Loucy (cell line): ENCODE results near the gene FAM50A.

Experiments used
- H2AFZ ChIP-seq: fragments of 200-600 bp; sonication (generic); 2 replicates; pipeline ENCODE4 v1.6.0; 2016; ENCODE audit warnings: antibody characterized with exemption, mild to moderate bottlenecking, low read length, moderate library complexity
- H3F3A ChIP-seq: fragments of 200-600 bp; 2 replicates; pipeline ENCODE4 v1.6.0; 2016; ENCODE audit warnings: antibody characterized with exemption, low read depth, mild to moderate bottlenecking
- H3K27me3 ChIP-seq: fragments of 200-600 bp; sonication (generic); 2 replicates; pipeline ENCODE4 v1.6.1; 2014; ENCODE audit warnings: low read length, mild to moderate bottlenecking; ENCODE audit not compliant: insufficient read depth, poor library complexity, severe bottlenecking
- H3K36me3 ChIP-seq: fragments of 200-600 bp; sonication (generic); 2 replicates; pipeline ENCODE4 v1.6.1; 2016; ENCODE audit warnings: low read length; ENCODE audit not compliant: insufficient read depth
- H3K4me1 ChIP-seq: fragments of 200-600 bp; sonication (generic); 2 replicates; pipeline ENCODE4 v1.5.1; 2014; ENCODE audit warnings: low read length, mild to moderate bottlenecking; ENCODE audit not compliant: insufficient read depth, poor library complexity, severe bottlenecking
- H3K4me2 ChIP-seq: fragments of 200-600 bp; sonication (generic); 2 replicates; pipeline ENCODE4 v1.6.0; 2014; ENCODE audit warnings: antibody characterized with exemption, low read length, low read depth, mild to moderate bottlenecking; ENCODE audit not compliant: poor library complexity, severe bottlenecking
- H3K4me3 ChIP-seq: fragments of 200-600 bp; sonication (generic); 2 replicates; pipeline ENCODE4 v1.5.1; 2014; ENCODE audit warnings: low read length, mild to moderate bottlenecking, mixed read lengths; ENCODE audit not compliant: poor library complexity, severe bottlenecking
- H3K79me2 ChIP-seq: fragments of 200-600 bp; sonication (generic); 2 replicates; pipeline ENCODE4 v1.6.1; 2014; ENCODE audit warnings: low read length; ENCODE audit not compliant: insufficient read depth
- H3K9ac ChIP-seq: fragments of 200-600 bp; sonication (generic); 2 replicates; pipeline ENCODE4 v1.6.0; 2014; ENCODE audit warnings: mild to moderate bottlenecking, low read depth, low read length, moderate library complexity; ENCODE audit not compliant: poor library complexity, severe bottlenecking
- H3K9me2 ChIP-seq: fragments of 200-600 bp; sonication (generic); replicated peaks from 2 replicates; pipeline ENCODE4 v1.6.1; 2016; ENCODE audit warnings: low read depth, low read length, mixed read lengths
- H3K9me3 ChIP-seq: fragments of 200-600 bp; sonication (generic); 2 replicates; pipeline ENCODE4 v1.6.1; 2014; ENCODE audit warnings: mild to moderate bottlenecking, antibody characterized with exemption, low read length, low read depth; ENCODE audit not compliant: insufficient read depth
- H4K20me1 ChIP-seq: fragments of 200-600 bp; sonication (generic); 2 replicates; pipeline ENCODE4 v1.6.0; 2014; ENCODE audit warnings: antibody characterized with exemption, low read length, mild to moderate bottlenecking; ENCODE audit not compliant: insufficient read depth, poor library complexity, severe bottlenecking
- EZH2phosphoT487 ChIP-seq: fragments of 200-600 bp; IDR thresholded peaks from 2 replicates; pipeline ENCODE4 v1.6.1; 2018; ENCODE audit warnings: antibody characterized with exemption, mild to moderate bottlenecking, moderate library complexity, borderline replicate concordance
- TF ChIP-seq, protein P1 (sequence below): fragments of 200-600 bp; sonication (generic); conservative IDR thresholded peaks from 2 replicates; pipeline ENCODE4 v1.5.1; 2014; ENCODE audit warnings: mild to moderate bottlenecking, antibody characterized with exemption, low read length

Gene FAM50A

DNA sequence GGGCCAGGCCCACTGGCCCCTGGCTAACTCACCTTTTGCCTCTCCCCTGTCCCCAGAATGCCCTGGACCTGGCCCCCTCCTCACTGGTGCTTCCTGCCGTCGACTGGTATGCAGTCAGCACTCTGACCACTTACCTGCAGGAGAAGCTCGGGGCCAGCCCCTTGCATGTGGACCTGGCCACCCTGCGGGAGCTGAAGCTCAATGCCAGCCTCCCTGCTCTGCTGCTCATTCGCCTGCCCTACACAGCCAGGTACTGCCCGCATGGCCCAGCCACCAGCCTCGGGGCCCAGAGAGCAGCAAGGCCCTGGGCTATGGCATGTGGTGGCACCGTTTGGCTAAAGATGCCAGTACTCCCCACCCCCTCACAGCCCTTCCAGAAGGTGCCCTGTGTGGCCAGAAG is 11.7 kb upstream of the FAM50A start:
- H3K9ac ChIP-seq, result no peak overlapping the region
- no peaks in the 10 kb centered on the region for H4K20me1 ChIP-seq
- peaks cover 42% of the 10 kb centered on the region for H3K79me2 ChIP-seq
- no peak overlapping the region for H3K4me3 ChIP-seq
- H3K4me2 ChIP-seq, result no peak overlapping the region
- no peak for TF ChIP-seq EZH2phosphoT487
- TF ChIP-seq, protein P1, sequence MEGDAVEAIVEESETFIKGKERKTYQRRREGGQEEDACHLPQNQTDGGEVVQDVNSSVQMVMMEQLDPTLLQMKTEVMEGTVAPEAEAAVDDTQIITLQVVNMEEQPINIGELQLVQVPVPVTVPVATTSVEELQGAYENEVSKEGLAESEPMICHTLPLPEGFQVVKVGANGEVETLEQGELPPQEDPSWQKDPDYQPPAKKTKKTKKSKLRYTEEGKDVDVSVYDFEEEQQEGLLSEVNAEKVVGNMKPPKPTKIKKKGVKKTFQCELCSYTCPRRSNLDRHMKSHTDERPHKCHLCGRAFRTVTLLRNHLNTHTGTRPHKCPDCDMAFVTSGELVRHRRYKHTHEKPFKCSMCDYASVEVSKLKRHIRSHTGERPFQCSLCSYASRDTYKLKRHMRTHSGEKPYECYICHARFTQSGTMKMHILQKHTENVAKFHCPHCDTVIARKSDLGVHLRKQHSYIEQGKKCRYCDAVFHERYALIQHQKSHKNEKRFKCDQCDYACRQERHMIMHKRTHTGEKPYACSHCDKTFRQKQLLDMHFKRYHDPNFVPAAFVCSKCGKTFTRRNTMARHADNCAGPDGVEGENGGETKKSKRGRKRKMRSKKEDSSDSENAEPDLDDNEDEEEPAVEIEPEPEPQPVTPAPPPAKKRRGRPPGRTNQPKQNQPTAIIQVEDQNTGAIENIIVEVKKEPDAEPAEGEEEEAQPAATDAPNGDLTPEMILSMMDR, result no peak
- H3K27me3 ChIP-seq, result no peaks in the 10 kb centered on the region
- no peaks in the 10 kb centered on the region for H3K9me3 ChIP-seq
- no peaks in the 10 kb centered on the region for H3K9me2 ChIP-seq
- H3K4me1 ChIP-seq, result peaks cover 15% of the 10 kb centered on the region
- no peaks in the 10 kb centered on the region; the same call in 1 of the 2 replicates for H3K36me3 ChIP-seq
- H2AFZ ChIP-seq, result no peak overlapping the region
- H3F3A ChIP-seq, result no peaks in the 10 kb centered on the region

DNA sequence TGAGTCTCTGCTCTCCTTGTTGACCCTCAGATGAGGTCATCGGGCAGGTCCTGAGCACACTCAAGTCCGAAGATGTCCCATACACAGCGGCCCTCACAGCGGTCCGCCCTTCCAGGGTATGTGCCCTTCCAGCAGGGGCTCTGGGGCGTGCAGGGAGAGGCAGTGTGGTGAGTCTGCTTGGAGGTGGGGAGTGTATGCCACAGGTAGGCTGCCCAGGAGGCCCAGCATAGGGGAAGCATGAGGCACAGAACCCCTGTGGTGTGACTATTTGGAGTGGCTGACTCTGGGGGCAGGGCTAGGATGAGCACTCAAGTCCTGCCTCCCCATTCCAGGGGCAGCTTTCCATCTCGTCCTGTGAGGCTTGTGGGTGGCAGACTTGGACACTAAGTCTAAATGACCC is 10.3 kb upstream of the FAM50A start:
- Histone ChIP-seq H2AFZ (no peak overlapping the region), H3K79me2 (peaks cover 47% of the 10 kb centered on the region), H3K9me3 (no peaks in the 10 kb centered on the region), H3K4me3 (no peak overlapping the region), H3K36me3 (no peaks in the 10 kb centered on the region; the same call in 1 of the 2 replicates), H3F3A (no peaks in the 10 kb centered on the region), H3K4me1 (peaks cover 14% of the 10 kb centered on the region), H3K9ac (no peak overlapping the region), H3K27me3 (no peaks in the 10 kb centered on the region), H3K4me2 (no peak overlapping the region), H3K9me2 (no peaks in the 10 kb centered on the region), H4K20me1 (no peaks in the 10 kb centered on the region)
- TF ChIP-seq, protein P1, result no peak
- TF ChIP-seq EZH2phosphoT487, result no peak

- Histone ChIP-seq H3K36me3 (no peaks in the 10 kb centered on the region; the same call in 1 of the 2 replicates), H3K9ac (no peak overlapping the region), H3K9me3 (no peaks in the 10 kb centered on the region), H3K4me1 (peaks cover 12% of the 10 kb centered on the region), H3K4me2 (no peak overlapping the region), H3K4me3 (no peak overlapping the region), H2AFZ (no peak overlapping the region), H3F3A (no peaks in the 10 kb centered on the region), H3K27me3 (no peaks in the 10 kb centered on the region), H3K9me2 (no peaks in the 10 kb centered on the region), H3K79me2 (peaks cover 48% of the 10 kb centered on the region), H4K20me1 (no peaks in the 10 kb centered on the region)
- TF ChIP-seq EZH2phosphoT487, result no peak
- TF ChIP-seq, protein P1, result no peak
These were observed 9.4 kb upstream of the FAM50A start for GRCh38 chrX:154434394-154435168.
